GM18867 (cell line): ENCODE data around the gene DSCAM.
"Not testable (repeated sequence)": the region's sequence is repeated elsewhere in the genome, so short reads cannot be mapped to it uniquely, and the experiment has no call there.

Source experiments
- ATAC-seq: cut with Tn5 transposase; IDR thresholded peaks from one replicate; pipeline ENCODE4 v1.9.1; 2021; ENCODE audit warnings: mild to moderate bottlenecking, moderate library complexity; ENCODE audit not compliant: unreplicated experiment

DSCAM gene

GRCh38 chr21:40846587-40847411 lies at the start of gene DSCAM:
TSS of gene DSCAM (minus strand) at chr21:40847158. CDS start at chr21:40846661, 497 bp downstream.
- no peak for ATAC-seq

GRCh38 chr21:40895697-40896096 lies 48.7 kb upstream of the DSCAM start:
- not testable (repeated sequence) for ATAC-seq

- no peak for ATAC-seq
Observed at GRCh38 chr21:40886931-40887330, 40.0 kb upstream of the DSCAM start.

GRCh38 chr21:40886006-40886405 lies 39.0 kb upstream of the DSCAM start:
- ATAC-seq: no peak

- ATAC-seq: no peak
Observed at GRCh38 chr21:40882192-40882915, 35.4 kb upstream of the DSCAM start.

GRCh38 chr21:40881767-40882166 lies 34.8 kb upstream of the DSCAM start:
- ATAC-seq: no peak

GRCh38 chr21:40871099-40871498 lies 24.1 kb upstream of the DSCAM start:
- no peak for ATAC-seq

GRCh38 chr21:40863839-40864238 lies 16.9 kb upstream of the DSCAM start:
- ATAC-seq: no peak

GRCh38 chr21:40858517-40858916 lies 11.6 kb upstream of the DSCAM start:
- no peak for ATAC-seq

- ATAC-seq: no peak
Observed at GRCh38 chr21:40853956-40854688, 7.2 kb upstream of the DSCAM start.

- ATAC-seq: no peak
Observed at GRCh38 chr21:40852563-40852962, 5.6 kb upstream of the DSCAM start.

- no peak for ATAC-seq
Observed at GRCh38 chr21:40851749-40852148, 4.8 kb upstream of the DSCAM start.

- no peak for ATAC-seq
Observed at GRCh38 chr21:40850071-40850470, 3.1 kb upstream of the DSCAM start.

GRCh38 chr21:40847951-40848350 lies 993 bp upstream of the DSCAM start:
- ATAC-seq: no peak

GRCh38 chr21:40846103-40846502 lies 855 bp downstream of the DSCAM start:
- no peak for ATAC-seq

- ATAC-seq: no peak
Observed at GRCh38 chr21:40845441-40845995, 1.4 kb downstream of the DSCAM start.

- no peak for ATAC-seq
Observed at GRCh38 chr21:40844935-40845334, 2.0 kb downstream of the DSCAM start.

GRCh38 chr21:40842197-40842552 lies 4.8 kb downstream of the DSCAM start:
- ATAC-seq: no peak

GRCh38 chr21:40841524-40842196 lies 5.3 kb downstream of the DSCAM start:
- ATAC-seq: no peak

GRCh38 chr21:40840401-40841125 lies 6.4 kb downstream of the DSCAM start:
- no peak for ATAC-seq
